Inflammatory macrophage treated with lipopolysaccharide for 4 hours (primary cell): ENCODE results near the gene HOXA5.

Experiments
- DNase-seq: peaks from one replicate; pipeline ENCODE4 v3.0.0-alpha.2; 2020

Gene HOXA5

GRCh38 chr7:27170426-27171324, 27.2 kb upstream of the HOXA5 start:
- DNase-seq: no peak

- no peak for DNase-seq
Measured at GRCh38 chr7:27169658-27170425, 26.4 kb upstream of the HOXA5 start.

GRCh38 chr7:27168265-27168947, 24.9 kb upstream of the HOXA5 start:
- no peak for DNase-seq

GRCh38 chr7:27167916-27168264, 24.4 kb upstream of the HOXA5 start:
- no peak for DNase-seq

- no peak for DNase-seq
Measured at GRCh38 chr7:27166531-27167505, 23.3 kb upstream of the HOXA5 start.

- DNase-seq: no peak
Measured at GRCh38 chr7:27165996-27166530, 22.6 kb upstream of the HOXA5 start.

- peak; percentile 85 for DNase-seq
Measured at GRCh38 chr7:27165089-27165995, 21.9 kb upstream of the HOXA5 start, which contains the start of gene HOXA9. Gene HOXA9 (minus strand): TSS chr7:27165537. CDS start chr7:27165457, 80 bp downstream.

GRCh38 chr7:27164367-27165088, 21.0 kb upstream of the HOXA5 start:
- no peak for DNase-seq

GRCh38 chr7:27164045-27164366, 20.5 kb upstream of the HOXA5 start:
- no peak for DNase-seq

GRCh38 chr7:27163288-27164044, 20.0 kb upstream of the HOXA5 start:
- no peak for DNase-seq

- no peak for DNase-seq
Measured at GRCh38 chr7:27162561-27163287, 19.2 kb upstream of the HOXA5 start.

GRCh38 chr7:27161721-27162560, 18.5 kb upstream of the HOXA5 start:
- DNase-seq: no peak

GRCh38 chr7:27161214-27161720, 17.8 kb upstream of the HOXA5 start:
- DNase-seq: peak; percentile 61

GRCh38 chr7:27160546-27161213, 17.2 kb upstream of the HOXA5 start:
- DNase-seq: peak; percentile 72

GRCh38 chr7:27160145-27160545, 16.7 kb upstream of the HOXA5 start:
- DNase-seq: no peak

GRCh38 chr7:27159266-27160144, 16.0 kb upstream of the HOXA5 start:
- no peak for DNase-seq
